Prostate gland (tissue), 2 donors: Measurements from ENCODE around the gene FNDC3B.

Source experiments
- CTCF ChIP-seq, 4 experiments: fragments of 200-600 bp in 2 of 4; fragments of 450-650 bp in 2 of 4; sonication (generic) in 2 of 4; IDR thresholded peaks; 1 replicate in 3 of 4; 2 replicates in 1 of 4; pipeline ENCODE4 v1.5.1; 2016 to 2019; ENCODE audit warnings: antibody characterized with exemption in 4 of 4, mild to moderate bottlenecking in 2 of 4, moderate library complexity in 2 of 4
- POLR2A ChIP-seq: fragments of 450-650 bp; IDR thresholded peaks from one replicate; pipeline ENCODE4 v1.6.1; 2016; ENCODE audit warnings: antibody characterized with exemption, mild to moderate bottlenecking

- no peak for TF ChIP-seq CTCF (IDR thresholded peaks at IDR 0.05)
- TF ChIP-seq POLR2A = no peak
Measured at GRCh38 chr3:172411478-172411947, 372.1 kb downstream of the FNDC3B start.
